Measurements from ENCODE around the gene NEU3.
"Not testable (repeated sequence)": the region's sequence is repeated elsewhere in the genome, so short reads cannot be mapped to it uniquely, and the experiment has no call there.

The NEU3 gene

GRCh38 chr11:75031224-75031753 is 42.6 kb downstream of the NEU3 start:
- no peak for DNase-seq

GRCh38 chr11:75031771-75032549 is 43.2 kb downstream of the NEU3 start:
- DNase-seq: peak; percentile 75 to 83

GRCh38 chr11:75032550-75032935 is 43.8 kb downstream of the NEU3 start:
- DNase-seq: no peak

GRCh38 chr11:75033916-75034315 is 45.2 kb downstream of the NEU3 start:
- no peak for DNase-seq

GRCh38 chr11:75035256-75035655 is 46.5 kb downstream of the NEU3 start:
- no peak for DNase-seq

- DNase-seq: no peak
Measured at GRCh38 chr11:75035911-75036565, 47.3 kb downstream of the NEU3 start.

GRCh38 chr11:75040167-75040770 is 51.5 kb downstream of the NEU3 start:
- no peak for DNase-seq

- no peak for DNase-seq
Measured at GRCh38 chr11:75041263-75041662, 52.5 kb downstream of the NEU3 start.

- not testable (repeated sequence) for DNase-seq
Measured at GRCh38 chr11:75041821-75042220, 53.1 kb downstream of the NEU3 start.

GRCh38 chr11:75044381-75045170 is 55.8 kb downstream of the NEU3 start:
- not testable (repeated sequence) for DNase-seq

GRCh38 chr11:75046668-75047067 is 57.9 kb downstream of the NEU3 start:
- DNase-seq: not testable (repeated sequence)

GRCh38 chr11:75047191-75047590 is 58.5 kb downstream of the NEU3 start:
- no peak for DNase-seq

- not testable (repeated sequence) for DNase-seq
Measured at GRCh38 chr11:75049501-75050266, 61.0 kb downstream of the NEU3 start.

- DNase-seq: no peak
Measured at GRCh38 chr11:75050516-75050915, 61.8 kb downstream of the NEU3 start.

- no peak for DNase-seq
Measured at GRCh38 chr11:75051043-75051442, 62.3 kb downstream of the NEU3 start.

- no peak for DNase-seq
Measured at GRCh38 chr11:75052457-75052856, 63.7 kb downstream of the NEU3 start.

- no peak for DNase-seq
Measured at GRCh38 chr11:75055511-75055910, 66.8 kb downstream of the NEU3 start.

- no peak for DNase-seq
Measured at GRCh38 chr11:75056814-75057213, 68.1 kb downstream of the NEU3 start.

GRCh38 chr11:75059299-75059698 is 70.6 kb downstream of the NEU3 start:
- no peak for DNase-seq

GRCh38 chr11:75063741-75064314 is 75.1 kb downstream of the NEU3 start:
- no peak for DNase-seq

GRCh38 chr11:75066061-75066460 is 77.3 kb downstream of the NEU3 start:
- DNase-seq: no peak
